ENCODE data around the gene REEP1.

The REEP1 gene

GRCh38 chr2:86240251-86240650 lies 97.2 kb downstream of the REEP1 start:
- no peak for TF ChIP-seq CTCF (IDR thresholded peaks at IDR 0.05; ENCODE audit: low read depth, low read length)
- no peak overlapping the region for H3K4me3 ChIP-seq (ENCODE audit: low read depth, low read length)
- DNase-seq (ENCODE audit: low read depth, low spot score): no peak
- in situ Hi-C loops (cut with HindIII; ENCODE audit: low sequenced_read_pairs): no loop called here

GRCh38 chr2:86239745-86240144 lies 97.7 kb downstream of the REEP1 start:
- TF ChIP-seq CTCF (IDR thresholded peaks at IDR 0.05; ENCODE audit: low read depth, low read length): no peak
- in situ Hi-C loops (cut with HindIII; ENCODE audit: low sequenced_read_pairs): no loop called here
- no peak overlapping the region for H3K4me3 ChIP-seq (ENCODE audit: low read depth, low read length)
- no peak for DNase-seq (ENCODE audit: low read depth, low spot score)

GRCh38 chr2:86239326-86239725 lies 98.1 kb downstream of the REEP1 start:
- H3K4me3 ChIP-seq (ENCODE audit: low read depth, low read length): no peak overlapping the region
- no peak for TF ChIP-seq CTCF (IDR thresholded peaks at IDR 0.05; ENCODE audit: low read depth, low read length)
- no peak for DNase-seq (ENCODE audit: low read depth, low spot score)
- in situ Hi-C loops (cut with HindIII; ENCODE audit: low sequenced_read_pairs): no loop called here

- H3K4me3 ChIP-seq (ENCODE audit: low read depth, low read length): no peak overlapping the region
- no peak for DNase-seq (ENCODE audit: low read depth, low spot score)
- no peak for TF ChIP-seq CTCF (IDR thresholded peaks at IDR 0.05; ENCODE audit: low read depth, low read length)
- in situ Hi-C loops (cut with HindIII; ENCODE audit: low sequenced_read_pairs): no loop called here
Measured at GRCh38 chr2:86238354-86238753, 99.1 kb downstream of the REEP1 start.

GRCh38 chr2:86237172-86237571 lies 100.3 kb downstream of the REEP1 start:
- DNase-seq (ENCODE audit: low read depth, low spot score): no peak
- H3K4me3 ChIP-seq (ENCODE audit: low read depth, low read length): no peak overlapping the region
- TF ChIP-seq CTCF (IDR thresholded peaks at IDR 0.05; ENCODE audit: low read depth, low read length): no peak
- in situ Hi-C loops (cut with HindIII; ENCODE audit: low sequenced_read_pairs): no loop called here

GRCh38 chr2:86235196-86235980 lies 102.0 kb downstream of the REEP1 start:
- no peak overlapping the region for H3K4me3 ChIP-seq (ENCODE audit: low read depth, low read length)
- TF ChIP-seq CTCF (IDR thresholded peaks at IDR 0.05; ENCODE audit: low read depth, low read length): no peak
- DNase-seq (ENCODE audit: low read depth, low spot score): no peak
- in situ Hi-C loops (cut with HindIII; ENCODE audit: low sequenced_read_pairs): no loop called here
